PC-3 (cell line): Measurements from ENCODE around the gene EMID1. TPM values are rescaled to one million over a fixed set of nuclear protein-coding genes. Genes with fewer than 3 reads are reported as not detected.

Experiments used
- ATAC-seq: fragments of 200-7000 bp; cut with Tn5 transposase; 2 replicates; pipeline ENCODE4 v1.9.1; 2020; ENCODE audit warnings: mild to moderate bottlenecking, moderate library complexity
- BruUV-seq: library from RNA; stranded (reverse); fragments of 400-500 nt; replicated peaks from 2 replicates; lab custom pipeline; 2021; lab: Mats Ljungman, UMichigan
- CTCF ChIA-PET: fragments of 300-600 bp; sonication (Branson Sonifier 250); formaldehyde crosslinking; loops from one replicate; lab custom pipeline; 2022; ENCODE audit warnings: antibody characterized with exemption; lab: Charles Lee
- POLR2A ChIA-PET: fragments of 300-600 bp; sonication (Branson Sonifier 250); formaldehyde crosslinking; loops from one replicate; lab custom pipeline; 2022; ENCODE audit warnings: antibody characterized with exemption; ENCODE audit not compliant: unreplicated experiment; lab: Charles Lee
- DNase-seq: peaks from one replicate; pipeline ENCODE4 v3.0.0-alpha.2; 2015
- H2AFZ ChIP-seq: fragments of 300-600 bp; sonication (generic); 2 replicates; pipeline ENCODE4 v1.6.0; 2016; ENCODE audit warnings: antibody characterized with exemption, low read length
- H3F3A ChIP-seq: fragments of 300-600 bp; sonication (generic); one replicate; pipeline ENCODE4 v1.6.0; 2017; ENCODE audit warnings: antibody characterized with exemption, low read length, control low read depth, mild to moderate bottlenecking; ENCODE audit not compliant: unreplicated experiment
- H3K27ac ChIP-seq: fragments of 300-600 bp; sonication (generic); 2 replicates; pipeline ENCODE4 v1.5.1; 2016; ENCODE audit warnings: mild to moderate bottlenecking, low read length
- H3K27me3 ChIP-seq: fragments of 300-600 bp; sonication (generic); 2 replicates; pipeline ENCODE4 v1.6.1; 2016; ENCODE audit warnings: low read length, mixed read lengths
- H3K36me3 ChIP-seq: fragments of 300-600 bp; sonication (generic); 2 replicates; pipeline ENCODE4 v1.6.1; 2016; ENCODE audit warnings: low read depth, mixed run types, low read length, mixed read lengths
- H3K4me1 ChIP-seq: fragments of 300-600 bp; sonication (generic); 2 replicates; pipeline ENCODE4 v1.5.1; 2016; ENCODE audit warnings: low read length; ENCODE audit not compliant: insufficient read depth
- H3K4me2 ChIP-seq: fragments of 300-600 bp; sonication (generic); 2 replicates; pipeline ENCODE4 v1.6.0; 2016; ENCODE audit warnings: low read length
- H3K4me3 ChIP-seq: fragments of 300-600 bp; sonication (generic); 2 replicates; pipeline ENCODE4 v1.5.1; 2016; ENCODE audit warnings: mild to moderate bottlenecking, low read length, mixed read lengths
- H3K79me2 ChIP-seq: fragments of 300-600 bp; sonication (generic); 2 replicates; pipeline ENCODE4 v1.6.1; 2017; ENCODE audit warnings: low read length, mixed read lengths
- H3K9ac ChIP-seq: fragments of 300-600 bp; sonication (generic); 2 replicates; pipeline ENCODE4 v1.6.0; 2016; ENCODE audit warnings: mild to moderate bottlenecking, low read length
- H3K9me2 ChIP-seq: fragments of 300-600 bp; sonication (generic); replicated peaks from 2 replicates; pipeline ENCODE4 v1.6.1; 2016; ENCODE audit warnings: mixed run types, low read length, mixed read lengths
- H3K9me3 ChIP-seq: fragments of 300-600 bp; sonication (generic); 2 replicates; pipeline ENCODE4 v1.6.1; 2016; ENCODE audit warnings: low read length, mixed read lengths
- H4K20me1 ChIP-seq: fragments of 300-600 bp; sonication (generic); 2 replicates; pipeline ENCODE4 v1.6.1; 2016; ENCODE audit warnings: low read length, mixed read lengths
- CTCF ChIP-seq: fragments of 300-600 bp; sonication (generic); conservative IDR thresholded peaks from 2 replicates; pipeline ENCODE4 v1.5.1; 2017; ENCODE audit warnings: antibody characterized with exemption, low read depth, mild to moderate bottlenecking, low read length
- EZH2 ChIP-seq: fragments of 300-600 bp; sonication (generic); IDR thresholded peaks from one replicate; pipeline ENCODE4 v1.6.1; 2017; ENCODE audit warnings: antibody characterized with exemption, mild to moderate bottlenecking, low read length; ENCODE audit not compliant: unreplicated experiment
- EZH2phosphoT487 ChIP-seq: fragments of 300-600 bp; sonication (generic); IDR thresholded peaks from 2 replicates; pipeline ENCODE4 v1.6.1; 2018; ENCODE audit warnings: mild to moderate bottlenecking, antibody characterized with exemption, low read length, borderline replicate concordance
- intact Hi-C: fragments of 100-400 bp; cut with micrococcal nuclease; formaldehyde crosslinking; loops from 2 replicates; pipeline ENCODE4 v1.9.0; 2023
- total RNA-seq: library from RNA; depleted of rRNA; stranded (reverse); fragments of >200 nt; gene quantifications from 2 replicates; pipeline ENCODE4 v1.2.3, GENCODE V29; 2014

Gene EMID1
- total RNA-seq, 1 experiment from 2014 or later = 1.2 TPM

GRCh38 chr22:29208879-29209623, 3.4 kb downstream of the EMID1 start:
- Histone ChIP-seq H3K9me3 (no peaks in the 10 kb centered on the region), H3K36me3 (no peaks in the 10 kb centered on the region), H3K9ac (no peak overlapping the region), H2AFZ (no peak overlapping the region), H3K4me2 (no peak overlapping the region), H3K27me3 (no peaks in the 10 kb centered on the region), H4K20me1 (no peaks in the 10 kb centered on the region), H3K9me2 (no peaks in the 10 kb centered on the region), H3K4me3 (no peak overlapping the region), H3K27ac (no peak overlapping the region), H3K79me2 (no peaks in the 10 kb centered on the region), H3K4me1 (no peaks in the 10 kb centered on the region), H3F3A (no peaks in the 10 kb centered on the region)
- POLR2A ChIA-PET = no interaction called here
- ATAC-seq = no peak
- intact Hi-C loops = no loop called here
- TF ChIP-seq EZH2 = no peak
- TF ChIP-seq EZH2phosphoT487 = no peak
- no peak for TF ChIP-seq CTCF
- no peak for DNase-seq
- CTCF ChIA-PET = no interaction called here
- no TSS peak for BruUV-seq

DNA sequence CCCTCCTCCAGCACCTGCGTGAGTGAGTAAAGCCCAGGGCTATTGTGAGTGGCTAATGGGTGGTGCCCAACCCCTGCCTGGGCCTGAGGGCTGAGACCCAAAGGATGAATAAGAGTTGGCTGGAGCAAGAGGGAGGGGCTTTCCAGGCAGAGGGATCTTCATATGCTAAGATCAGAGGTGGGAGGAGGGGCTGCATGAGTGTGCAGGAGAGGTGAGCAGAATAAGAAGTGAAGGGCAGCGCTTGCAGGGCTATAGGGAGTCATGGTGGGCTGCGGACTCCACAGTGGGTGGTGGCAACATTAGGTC, 3.9 kb downstream of the EMID1 start:
- no peaks in the 10 kb centered on the region for H3K27me3 ChIP-seq
- ATAC-seq (no peak), DNase-seq (peak; percentile 20)
- no peaks in the 10 kb centered on the region for H3F3A ChIP-seq
- no peaks in the 10 kb centered on the region for H4K20me1 ChIP-seq
- intact Hi-C loops = no loop called here
- no TSS peak for BruUV-seq
- H3K4me2 ChIP-seq = no peak overlapping the region
- no peaks in the 10 kb centered on the region for H3K4me1 ChIP-seq
- H3K27ac ChIP-seq = no peak overlapping the region
- POLR2A ChIA-PET = no interaction called here
- no peak overlapping the region for H2AFZ ChIP-seq
- no peak for TF ChIP-seq CTCF
- TF ChIP-seq EZH2 = no peak
- no peak for TF ChIP-seq EZH2phosphoT487
- no peaks in the 10 kb centered on the region for H3K36me3 ChIP-seq
- no peak overlapping the region for H3K9ac ChIP-seq
- no peaks in the 10 kb centered on the region for H3K79me2 ChIP-seq
- no peak overlapping the region for H3K4me3 ChIP-seq
- no peaks in the 10 kb centered on the region for H3K9me2 ChIP-seq
- no peaks in the 10 kb centered on the region for H3K9me3 ChIP-seq
- CTCF ChIA-PET = no interaction called here

DNA sequence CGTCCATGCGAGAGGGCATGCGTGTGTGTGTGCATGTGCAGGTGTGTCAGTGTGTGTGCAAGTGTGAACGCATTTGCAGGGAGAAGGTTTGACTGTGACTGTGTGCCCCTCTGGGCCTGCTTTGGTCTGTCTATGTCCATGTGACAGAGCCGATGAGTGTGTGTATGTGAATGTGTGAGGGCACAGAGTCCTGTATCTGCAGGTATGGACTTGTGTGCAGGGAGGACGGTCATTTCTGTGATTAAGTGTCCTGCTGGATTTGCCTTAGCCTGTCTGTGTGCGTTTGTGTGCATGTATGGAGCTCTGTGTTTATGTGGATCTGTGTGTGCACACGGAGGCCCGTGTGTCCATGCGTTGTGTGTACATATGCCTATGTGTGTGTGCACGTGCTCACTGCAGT, 5.4 kb downstream of the EMID1 start:
- Histone ChIP-seq H3K9me3 (no peaks in the 10 kb centered on the region), H4K20me1 (no peaks in the 10 kb centered on the region), H3K4me1 (no peaks in the 10 kb centered on the region), H3K27ac (no peak overlapping the region), H3K4me3 (no peak overlapping the region), H3F3A (no peaks in the 10 kb centered on the region), H3K4me2 (no peak overlapping the region), H3K79me2 (no peaks in the 10 kb centered on the region), H3K9me2 (no peaks in the 10 kb centered on the region), H2AFZ (no peak overlapping the region), H3K36me3 (no peaks in the 10 kb centered on the region), H3K9ac (no peak overlapping the region), H3K27me3 (no peaks in the 10 kb centered on the region)
- POLR2A ChIA-PET = no interaction called here
- ATAC-seq (no peak), DNase-seq (no peak)
- intact Hi-C loops = no loop called here
- CTCF ChIA-PET = no interaction called here
- no peak for TF ChIP-seq EZH2phosphoT487
- no peak for TF ChIP-seq EZH2
- TF ChIP-seq CTCF = no peak
- no TSS peak for BruUV-seq
